ENCODE measurements around the gene SOD2.

SOD2 gene

DNA sequence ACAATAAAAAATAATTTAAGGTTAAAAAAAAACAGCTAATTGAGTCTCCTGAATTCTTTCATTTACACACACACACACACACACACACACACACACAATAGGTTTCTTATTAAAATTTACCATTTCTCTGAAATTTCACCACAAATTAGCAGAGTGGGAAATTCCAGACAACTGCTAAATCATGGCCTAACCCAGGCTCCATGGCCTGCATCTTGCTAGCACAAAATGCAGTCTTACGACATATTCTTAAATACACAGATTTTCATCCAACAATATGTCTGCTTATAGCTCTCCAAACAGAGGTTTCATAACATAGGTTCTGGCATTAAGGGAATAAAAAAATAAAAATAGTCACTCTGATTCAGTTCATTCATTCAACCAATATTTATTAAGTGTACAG is 46.9 kb downstream of the SOD2 start:
- in situ Hi-C loops (cut with MboI; ENCODE audit: low sequenced_read_pairs), result no loop called here

- in situ Hi-C loops (cut with MboI; ENCODE audit: low sequenced_read_pairs), result no loop called here
Observed at GRCh38 chr6:159645640-159646039, 47.4 kb downstream of the SOD2 start.
